HG03135 (cell line): Measurements from ENCODE around the gene MYL9.
"Not testable (repeated sequence)": the region's sequence is repeated elsewhere in the genome, so short reads cannot be mapped to it uniquely, and the experiment has no call there.

Experiments
- ATAC-seq: cut with Tn5 transposase; IDR thresholded peaks from one replicate; pipeline ENCODE4 v1.9.1; 2021; ENCODE audit warnings: mild to moderate bottlenecking, moderate library complexity; ENCODE audit not compliant: unreplicated experiment

MYL9 gene

GRCh38 chr20:36548704-36549627, 7.6 kb downstream of the MYL9 start:
- ATAC-seq = no peak

GRCh38 chr20:36549628-36549941, 8.3 kb downstream of the MYL9 start:
- no peak for ATAC-seq

GRCh38 chr20:36549942-36550789, 8.8 kb downstream of the MYL9 start:
- ATAC-seq = no peak

GRCh38 chr20:36550790-36551299, 9.5 kb downstream of the MYL9 start:
- no peak for ATAC-seq

- no peak for ATAC-seq
Observed at GRCh38 chr20:36555248-36555647, 13.9 kb downstream of the MYL9 start.

- no peak for ATAC-seq
Observed at GRCh38 chr20:36562724-36563123, 21.4 kb downstream of the MYL9 start.

GRCh38 chr20:36563374-36563773, 22.1 kb downstream of the MYL9 start:
- no peak for ATAC-seq

GRCh38 chr20:36564078-36564725, 22.9 kb downstream of the MYL9 start:
- not testable (repeated sequence) for ATAC-seq

GRCh38 chr20:36564726-36565121, 23.4 kb downstream of the MYL9 start:
- ATAC-seq = not testable (repeated sequence)

GRCh38 chr20:36565520-36565919, 24.2 kb downstream of the MYL9 start:
- no peak for ATAC-seq

- ATAC-seq = no peak
Observed at GRCh38 chr20:36569847-36570429, 28.6 kb downstream of the MYL9 start.

- no peak for ATAC-seq
Observed at GRCh38 chr20:36571564-36572504, 30.5 kb downstream of the MYL9 start.

- ATAC-seq = peak; percentile 25
Observed at GRCh38 chr20:36572701-36573102, 31.4 kb downstream of the MYL9 start.

GRCh38 chr20:36573103-36573797, 31.9 kb downstream of the MYL9 start, which contains the start of gene TGIF2:
Gene TGIF2 (plus strand): TSS chr20:36573597. CDS start chr20:36578775, 5,178 bp downstream.
- ATAC-seq = peak; percentile 56

- no peak for ATAC-seq
Observed at GRCh38 chr20:36573798-36574365, 32.6 kb downstream of the MYL9 start.

GRCh38 chr20:36574366-36575135, 33.2 kb downstream of the MYL9 start:
- ATAC-seq = no peak

GRCh38 chr20:36576081-36576445, 34.7 kb downstream of the MYL9 start:
- ATAC-seq = no peak
